DMS 273 (cell line): Measurements from ENCODE around the gene ATP13A1.
"Not testable (repeated sequence)": the region's sequence is repeated elsewhere in the genome, so short reads cannot be mapped to it uniquely, and the experiment has no call there.

ENCODE experiments used
- DNase-seq: peaks from one replicate; lab custom pipeline; 2025; ENCODE audit not compliant: unreplicated experiment; lab: John Stamatoyannopoulos, UW

Gene ATP13A1

DNA sequence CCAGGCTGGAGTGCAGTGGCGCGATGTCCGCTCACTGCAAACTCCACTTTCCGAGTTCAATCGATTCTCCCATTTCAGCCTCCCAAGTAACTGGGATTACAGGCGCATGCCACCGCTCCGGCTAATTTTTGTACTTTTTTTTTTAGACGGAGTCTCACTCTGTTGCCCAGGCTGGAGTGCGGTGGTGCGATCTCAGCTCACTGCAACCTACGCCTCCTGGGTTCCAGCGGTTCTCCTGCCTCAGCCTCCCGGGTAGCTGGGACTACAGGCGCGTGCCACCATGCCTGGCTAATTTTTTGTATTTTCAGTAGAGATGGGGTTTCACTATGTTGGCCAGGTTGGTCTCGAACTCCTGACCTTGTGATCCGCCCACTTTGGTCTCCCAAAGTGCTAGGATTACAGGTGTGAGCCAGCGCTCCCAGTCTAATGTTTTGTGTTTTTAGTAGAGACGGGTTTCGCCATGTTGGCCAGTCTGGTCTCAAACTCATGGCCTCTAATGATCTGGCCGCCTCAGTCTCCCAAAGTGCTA, 2.0 kb upstream of the ATP13A1 start:
- not testable (repeated sequence) for DNase-seq

DNA sequence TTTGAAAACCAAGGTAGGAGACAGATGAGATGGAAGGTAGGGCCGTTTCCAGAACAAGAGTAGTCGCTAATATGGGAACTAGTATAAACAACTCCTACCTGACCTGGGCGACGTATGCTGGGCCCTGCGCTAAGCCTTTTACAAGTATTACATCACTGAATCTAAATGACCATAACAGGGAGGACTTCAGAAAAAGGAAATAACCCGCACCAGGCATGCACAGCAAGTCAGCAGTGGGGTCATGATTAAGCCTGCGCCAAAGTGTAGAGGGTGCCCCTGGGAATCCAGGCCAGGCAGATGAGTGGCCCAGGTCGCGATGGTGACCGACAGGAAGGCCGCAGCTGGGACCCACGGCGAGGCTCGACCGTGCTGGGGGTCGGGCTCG, 613 bp downstream of the ATP13A1 start:
- no peak for DNase-seq

DNA sequence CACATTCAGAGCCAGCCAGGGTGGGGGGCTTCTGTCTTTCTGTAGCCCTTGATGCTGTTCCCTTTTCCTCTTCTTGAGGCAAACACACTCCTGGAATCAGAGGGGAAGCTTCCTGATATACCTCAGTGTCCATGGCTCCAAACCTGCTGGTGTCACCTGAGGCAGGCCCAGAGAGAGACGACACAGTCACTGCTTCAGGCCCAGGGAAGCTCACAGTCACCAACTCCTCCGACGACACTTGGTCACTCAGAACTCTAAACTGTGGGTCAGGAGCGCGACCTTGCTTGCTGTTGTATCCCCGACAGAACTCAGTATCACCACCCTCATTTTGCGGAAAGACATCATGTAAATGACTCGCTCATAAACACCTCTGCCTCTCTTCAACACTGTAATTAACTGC, 1.1 kb downstream of the ATP13A1 start:
- no peak for DNase-seq

- DNase-seq: no peak
Measured at GRCh38 chr19:19661675-19662251, 1.7 kb downstream of the ATP13A1 start.

- no peak for DNase-seq
Measured at GRCh38 chr19:19661141-19661674, 2.3 kb downstream of the ATP13A1 start.

- no peak for DNase-seq
Measured at GRCh38 chr19:19659646-19660245, 3.7 kb downstream of the ATP13A1 start.

GRCh38 chr19:19657397-19657783, 6.1 kb downstream of the ATP13A1 start:
- DNase-seq: peak; percentile 98

DNA sequence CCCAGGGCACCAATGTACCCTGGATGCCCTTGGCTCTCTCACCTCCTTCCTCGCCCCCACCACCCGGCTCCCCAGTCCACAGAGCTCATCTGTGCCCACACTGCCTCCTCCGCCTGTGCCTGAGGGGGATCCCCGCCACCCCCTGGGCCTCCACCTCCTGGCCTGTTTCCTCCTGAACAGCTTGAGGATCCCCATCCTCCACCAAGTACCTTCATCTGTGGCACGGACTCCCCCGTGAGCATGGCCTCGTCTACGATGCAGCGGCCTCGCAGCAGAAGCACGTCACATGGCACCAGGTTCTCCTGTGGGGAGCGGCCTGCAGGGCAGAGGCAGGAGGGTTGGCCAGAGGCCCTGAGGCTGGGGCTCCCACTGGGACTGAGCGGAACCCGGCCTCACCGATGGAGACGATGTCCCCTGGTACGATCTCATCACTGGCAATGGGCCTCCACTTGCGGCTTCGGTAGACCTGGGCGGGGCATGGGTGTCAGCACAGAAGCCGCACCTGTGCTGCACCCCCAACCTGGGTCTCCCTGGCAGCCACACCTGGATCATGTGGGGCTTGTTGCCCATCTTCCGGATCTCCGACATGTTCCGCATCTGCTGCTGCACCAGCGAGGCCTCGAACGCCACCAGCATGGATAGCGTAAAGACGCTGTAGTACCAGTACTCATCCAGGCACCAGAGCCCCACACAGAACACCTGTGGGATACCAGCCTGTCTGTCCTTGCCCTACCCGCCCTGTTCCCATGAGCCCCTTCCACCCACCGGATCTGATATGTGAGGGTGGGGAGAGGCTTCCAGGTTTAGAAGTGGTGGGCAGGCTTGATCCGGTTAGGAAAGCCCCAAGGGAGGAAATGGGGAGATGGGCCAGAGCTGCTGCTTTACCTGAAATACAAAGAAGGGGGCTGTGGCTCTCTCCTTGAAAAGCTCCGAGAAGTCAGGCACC, 6.8 kb downstream of the ATP13A1 start:
- no peak for DNase-seq

DNA sequence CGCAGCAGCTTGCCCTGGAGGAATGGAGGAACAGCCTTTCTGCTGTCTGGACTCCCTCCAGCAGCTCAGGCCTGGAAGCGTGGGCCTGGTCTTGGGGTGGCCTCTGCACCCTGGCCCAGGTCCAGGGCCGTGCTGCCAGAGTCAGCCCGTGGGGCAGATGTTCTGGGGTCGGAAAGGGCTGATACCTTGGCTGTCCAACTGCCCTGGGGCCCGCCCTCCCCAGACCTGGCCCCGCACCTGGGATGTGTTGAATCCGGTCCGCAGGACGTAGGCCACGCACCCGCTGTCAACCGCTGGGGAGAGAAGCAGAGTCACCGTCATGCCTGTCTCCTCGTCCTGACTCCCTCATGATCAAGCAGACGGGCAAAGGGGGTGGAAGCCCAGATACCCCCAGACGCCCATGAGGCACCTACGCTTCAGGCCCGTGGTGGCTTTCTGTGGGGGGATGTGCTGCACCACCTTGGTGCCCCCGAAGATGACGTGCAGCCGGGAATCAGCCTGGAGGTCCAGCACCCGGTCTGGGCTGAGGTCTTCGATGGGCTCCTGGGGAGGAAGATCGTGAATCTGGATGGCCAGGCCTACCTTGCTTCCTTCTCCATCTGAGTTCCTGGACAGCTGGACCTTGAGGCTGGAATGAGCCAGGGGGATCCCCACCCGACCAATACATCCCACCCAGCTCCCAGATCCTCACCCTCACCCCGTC, 7.7 kb downstream of the ATP13A1 start:
- no peak for DNase-seq

DNA sequence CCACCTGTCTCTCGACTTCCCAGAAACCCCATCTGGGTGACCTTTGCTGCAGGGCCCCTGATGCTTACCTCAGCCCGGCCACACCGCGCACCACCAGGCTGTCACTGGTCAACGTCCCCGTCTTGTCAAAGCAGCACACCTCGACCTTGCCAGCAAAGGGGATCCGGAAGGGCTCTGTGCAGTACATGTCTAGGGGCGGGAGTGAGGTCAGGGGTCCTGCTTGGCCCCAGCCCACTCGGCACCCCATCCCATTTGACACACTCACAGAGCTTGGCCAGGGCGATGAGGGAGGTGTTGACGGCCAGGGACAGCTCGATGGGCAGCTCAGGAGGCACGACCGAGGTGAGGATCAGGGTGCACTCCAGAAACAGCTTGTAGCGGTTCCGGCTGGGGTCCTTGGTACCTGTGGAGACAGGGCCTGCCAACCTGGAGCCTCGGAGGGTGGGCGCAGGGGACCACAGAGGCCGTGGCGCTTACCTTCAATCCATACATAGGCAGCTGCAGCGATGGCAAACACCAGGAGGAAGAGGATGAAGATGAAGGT, 8.4 kb downstream of the ATP13A1 start:
- no peak for DNase-seq

DNA sequence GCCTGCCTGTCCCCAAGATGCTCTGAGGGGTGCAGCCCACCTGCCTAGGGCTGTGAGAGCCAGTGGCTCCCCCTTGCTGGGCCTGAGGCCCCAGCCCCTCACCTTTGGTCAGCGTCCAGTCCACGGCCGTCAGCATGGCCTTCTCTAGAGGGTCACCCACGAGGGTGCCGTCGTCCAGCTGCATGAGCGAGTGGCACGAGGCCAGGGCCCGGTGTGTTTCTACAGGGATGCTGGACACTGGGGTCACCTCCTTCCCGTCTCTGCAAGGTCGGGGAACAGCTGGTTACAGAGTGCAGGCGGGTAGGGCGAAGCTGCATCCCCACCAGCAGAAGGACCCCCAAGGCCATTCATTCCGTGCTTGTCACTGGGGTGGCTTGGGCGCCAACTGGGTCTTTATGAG, 9.0 kb downstream of the ATP13A1 start:
- no peak for DNase-seq

- DNase-seq: no peak
Measured at GRCh38 chr19:19653597-19654147, 9.8 kb downstream of the ATP13A1 start.

DNA sequence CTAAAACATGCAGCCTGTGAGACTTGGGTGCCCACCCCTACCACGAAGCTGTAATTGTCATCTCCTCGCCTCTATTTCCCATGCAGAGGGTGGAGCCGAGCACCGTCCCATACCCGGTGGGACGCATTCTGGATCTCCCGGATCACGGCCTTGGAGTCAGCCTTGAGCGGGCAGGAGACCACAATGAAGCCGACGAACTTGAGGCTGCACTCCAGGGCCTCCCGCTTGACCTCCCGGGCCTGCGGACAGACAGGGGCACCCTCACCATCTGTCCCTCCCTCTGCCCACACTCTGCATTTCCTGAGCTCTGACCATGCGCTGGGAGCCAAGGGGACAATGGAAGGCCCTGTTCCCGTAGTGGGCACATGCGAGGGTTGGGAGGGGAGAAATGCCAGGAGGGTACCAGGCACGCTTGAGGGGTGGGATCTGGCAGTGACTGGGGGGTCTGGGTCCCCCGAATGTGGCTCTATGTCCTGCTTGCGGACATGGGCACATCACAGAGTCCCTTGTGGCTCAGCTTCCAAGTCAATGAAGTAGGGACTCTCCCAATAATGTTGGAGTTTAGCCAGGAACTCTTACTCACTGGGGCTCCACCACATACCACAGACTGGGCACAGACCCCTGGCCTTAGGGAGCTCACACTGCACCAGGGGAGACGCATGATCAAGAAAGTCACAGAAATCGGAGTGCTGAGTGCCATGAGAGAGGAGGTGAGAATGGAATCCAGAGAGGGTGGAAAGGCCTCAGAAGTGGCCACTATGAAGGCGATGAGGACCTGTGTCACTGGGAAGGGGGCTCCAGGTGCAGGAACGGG, 10.8 kb downstream of the ATP13A1 start:
- no peak for DNase-seq

- DNase-seq: no peak
Measured at GRCh38 chr19:19651076-19651475, 12.4 kb downstream of the ATP13A1 start.

- no peak for DNase-seq
Measured at GRCh38 chr19:19650331-19650730, 13.1 kb downstream of the ATP13A1 start.

DNA sequence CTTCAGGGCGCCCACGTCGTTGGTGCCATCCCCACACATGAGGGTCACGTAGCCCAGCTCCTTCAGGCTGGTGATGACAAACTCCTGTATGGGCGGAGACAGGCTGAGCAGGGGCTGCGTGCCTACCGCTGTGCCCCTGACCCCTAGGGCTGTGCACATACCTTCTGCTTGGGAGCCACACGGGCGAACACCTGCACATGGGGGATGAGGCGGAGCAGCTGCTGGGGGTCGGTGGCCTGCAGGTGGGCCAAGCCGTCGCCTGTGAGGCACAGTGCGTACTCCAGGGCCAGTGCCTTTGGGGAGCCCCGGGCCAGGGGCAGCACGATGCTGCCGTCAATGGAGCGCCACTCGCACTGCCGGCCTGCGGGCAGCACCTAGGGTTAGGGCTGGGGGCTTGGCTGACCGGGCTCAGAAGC, 13.9 kb downstream of the ATP13A1 start:
- no peak for DNase-seq

GRCh38 chr19:19649155-19649554, 14.3 kb downstream of the ATP13A1 start:
- DNase-seq: no peak

DNA sequence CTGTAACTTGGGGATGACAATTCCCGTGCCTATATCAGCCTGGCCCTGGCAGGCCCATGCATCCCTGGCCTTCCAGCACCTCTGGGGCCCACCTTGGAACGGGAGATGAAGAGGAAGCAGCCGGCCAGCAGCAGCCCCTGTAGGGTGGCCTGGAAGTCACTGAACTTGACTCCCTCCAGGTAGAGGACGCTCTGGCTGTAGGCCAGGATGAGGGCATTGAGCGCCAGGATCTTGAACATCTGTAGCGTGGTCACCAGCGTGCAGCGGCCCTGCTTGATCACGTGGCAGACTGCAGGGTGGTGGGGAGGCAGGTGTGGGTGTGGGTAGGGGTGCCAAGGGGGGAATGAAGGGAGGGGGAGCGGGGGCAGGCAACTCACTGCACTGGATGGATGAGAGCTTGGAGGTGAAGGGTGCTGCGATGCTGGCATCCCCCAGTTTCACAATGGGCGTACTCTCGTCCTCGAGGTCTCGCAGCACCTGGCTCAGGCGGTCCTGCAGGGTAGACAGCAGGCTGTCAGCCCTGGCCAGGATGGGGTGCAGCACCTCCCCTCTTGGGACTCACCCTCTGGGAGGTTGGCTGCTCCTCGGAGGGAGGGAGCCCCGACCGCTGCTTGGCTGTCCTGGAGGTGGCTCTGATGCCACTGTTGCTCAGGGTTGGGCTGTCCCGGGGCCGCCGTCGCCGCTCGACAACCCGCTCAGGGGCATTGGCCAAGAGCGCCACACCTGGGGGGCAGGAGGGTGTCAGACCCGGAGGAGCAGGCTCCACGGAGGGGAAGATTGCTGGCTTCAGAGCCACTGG, 16.2 kb downstream of the ATP13A1 start:
- no peak for DNase-seq
